Transverse colon (tissue), 4 donors: ENCODE data around the gene PTPRQ. TPM values are rescaled to one million over a fixed set of nuclear protein-coding genes. Genes with fewer than 3 reads are reported as not detected.

Experiments
- DNase-seq: peaks from one replicate; pipeline ENCODE4 v3.0.0-alpha.2; 2019
- H3K27ac ChIP-seq, 4 donors: fragments of 200-600 bp; sonication (generic); 2 replicates each; pipeline ENCODE4 v1.5.1; 2016 to 2018; ENCODE audit warnings: inconsistent platforms in 4 of 4
- H3K27me3 ChIP-seq: fragments of 200-600 bp; sonication (generic); 2 replicates; pipeline ENCODE4 v1.5.1; 2017; ENCODE audit warnings: inconsistent platforms
- H3K36me3 ChIP-seq, 4 donors: fragments of 200-600 bp; sonication (generic); 2 replicates each; pipeline ENCODE4 v1.5.1; 2017 to 2019; ENCODE audit warnings: inconsistent platforms in 4 of 4
- H3K4me1 ChIP-seq, 4 donors: fragments of 200-600 bp; sonication (generic); 2 replicates each; pipeline ENCODE4 v1.5.1; 2017 to 2020; ENCODE audit warnings: inconsistent platforms in 4 of 4
- H3K4me3 ChIP-seq, 4 donors: fragments of 200-600 bp; sonication (generic); 1 replicate in 1 of 4; 2 replicates in 3 of 4; pipeline versions ENCODE4 v1.5.1 to v1.6.1; 2017 to 2019; ENCODE audit warnings: inconsistent platforms in 4 of 4
- H3K9me3 ChIP-seq, 2 donors: fragments of 200-600 bp; sonication (generic); 2 replicates each; pipeline ENCODE4 v1.5.1; 2017 to 2019; ENCODE audit warnings: inconsistent platforms in 2 of 2
- CTCF ChIP-seq, 5 experiments: fragments of 200-600 bp in 3 of 5; fragments of 450-650 bp in 2 of 5; sonication (generic) in 3 of 5; IDR thresholded peaks; 1 replicate in 2 of 5; 2 replicates in 3 of 5; pipeline ENCODE4 v1.5.1; 2016 to 2017; ENCODE audit warnings: antibody characterized with exemption in 5 of 5, inconsistent platforms in 3 of 5, mild to moderate bottlenecking in 2 of 5, moderate library complexity in 1 of 5
- EP300 ChIP-seq: sonication (generic); formaldehyde crosslinking; IDR thresholded peaks from one replicate; pipeline ENCODE4 v1.6.1; 2017; ENCODE audit warnings: antibody characterized with exemption, low read depth
- POLR2A ChIP-seq: fragments of 450-650 bp; IDR thresholded peaks from one replicate; pipeline ENCODE4 v1.6.1; 2016; ENCODE audit warnings: antibody characterized with exemption, mild to moderate bottlenecking, moderate library complexity
- POLR2AphosphoS5 ChIP-seq, 3 donors: sonication (generic); formaldehyde crosslinking; IDR thresholded peaks; one replicate each; pipeline ENCODE4 v1.6.1; 2016; ENCODE audit warnings: antibody characterized with exemption in 3 of 3
- WGBS, 2 donors: methylation state at CpG; one replicate each; pipeline ENCODE4 v1.1.5; 2018; ENCODE audit warnings: low coverage in 1 of 2; 5-methylcytosine and 5-hydroxymethylcytosine counted together
- in situ Hi-C, 4 donors: fragments of 200-750 bp; cut with MboI; loops; one replicate each; pipeline versions ENCODE4 v1.15.0 to v1.15.1; 2017; ENCODE audit warnings: low sequenced_read_pairs in 3 of 4, low pct_ligation_motif_present in 1 of 4, low pct_unique_long_range_greater_than_20kb in 1 of 4
- intact Hi-C: fragments of 100-400 bp; cut with DNase I; formaldehyde crosslinking; loops from one replicate; pipeline ENCODE4 v1.15.1; 2023; ENCODE audit warnings: low total_unique reads
- total RNA-seq, 4 donors: library from RNA; depleted of rRNA; stranded (reverse); fragments of >200 nt; gene quantifications; one replicate each; pipeline ENCODE4 v1.1.0, GENCODE V29; 2016

Gene PTPRQ
- total RNA-seq, 4 donors from 2014 or later: under 0.01 to 0.16 TPM; not detected in 2

GRCh38 chr12:80485222-80485987, 41.4 kb downstream of the PTPRQ start:
- Histone ChIP-seq H3K27me3 (no peaks in the 10 kb centered on the region), H3K4me1 (no peaks in the 10 kb centered on the region), H3K9me3 (no peaks in the 10 kb centered on the region), H3K36me3 (no peaks in the 10 kb centered on the region), H3K27ac (no peak overlapping the region), H3K4me3 (no peak overlapping the region)
- no peak for DNase-seq
- in situ Hi-C loops (no loop called here), intact Hi-C loops (no loop called here)
- TF ChIP-seq CTCF (IDR thresholded peaks at IDR 0.05): no peak
- TF ChIP-seq POLR2A: no peak
- no peak for TF ChIP-seq EP300
- TF ChIP-seq POLR2AphosphoS5 (IDR thresholded peaks at IDR 0.05): no peak
- 49 to 64% methylated on average over 5 of the region's 5 CpGs for WGBS, 2 donors

- Histone ChIP-seq H3K36me3 (no peaks in the 10 kb centered on the region), H3K4me1 (no peaks in the 10 kb centered on the region), H3K4me3 (no peak overlapping the region), H3K27me3 (no peaks in the 10 kb centered on the region), H3K27ac (no peak overlapping the region), H3K9me3 (no peaks in the 10 kb centered on the region)
- 64 to 75% methylated on average over 2 of the region's 2 CpGs for WGBS, 2 donors
- DNase-seq: no peak
- in situ Hi-C loops (no loop called here), intact Hi-C loops (no loop called here)
- TF ChIP-seq POLR2AphosphoS5 (IDR thresholded peaks at IDR 0.05) (no peak), CTCF (IDR thresholded peaks at IDR 0.05) (no peak), POLR2A (no peak), EP300 (no peak)
Measured at GRCh38 chr12:80490329-80490728, 46.3 kb downstream of the PTPRQ start.

GRCh38 chr12:80491166-80491565, 47.1 kb downstream of the PTPRQ start:
- Histone ChIP-seq H3K9me3 (no peaks in the 10 kb centered on the region), H3K4me3 (no peak overlapping the region), H3K27ac (no peak overlapping the region), H3K4me1 (no peaks in the 10 kb centered on the region), H3K27me3 (no peaks in the 10 kb centered on the region), H3K36me3 (no peaks in the 10 kb centered on the region)
- no peak for DNase-seq
- in situ Hi-C loops (no loop called here), intact Hi-C loops (no loop called here)
- no peak for TF ChIP-seq EP300
- no peak for TF ChIP-seq POLR2AphosphoS5 (IDR thresholded peaks at IDR 0.05)
- TF ChIP-seq CTCF (IDR thresholded peaks at IDR 0.05): no peak
- TF ChIP-seq POLR2A: no peak

GRCh38 chr12:80493466-80493865, 49.4 kb downstream of the PTPRQ start:
- DNase-seq: no peak
- Histone ChIP-seq H3K27me3 (no peaks in the 10 kb centered on the region), H3K4me3 (no peak overlapping the region), H3K9me3 (no peaks in the 10 kb centered on the region), H3K4me1 (no peaks in the 10 kb centered on the region), H3K36me3 (no peaks in the 10 kb centered on the region), H3K27ac (no peak overlapping the region)
- TF ChIP-seq POLR2A (no peak), CTCF (IDR thresholded peaks at IDR 0.05) (no peak), EP300 (no peak), POLR2AphosphoS5 (IDR thresholded peaks at IDR 0.05) (no peak)
- 89 to 94% methylated on average over 2 of the region's 2 CpGs for WGBS, 2 donors
- in situ Hi-C loops (no loop called here), intact Hi-C loops (no loop called here)
